Hepatocyte (in vitro differentiated cells): ENCODE data around the gene PTX3.

Source experiments
- CTCF ChIP-seq: fragments of 200-600 bp; sonication (generic); IDR thresholded peaks from 2 replicates; pipeline ENCODE4 v1.5.1; 2016; ENCODE audit warnings: antibody characterized with exemption, mild to moderate bottlenecking; ENCODE audit not compliant: poor library complexity
- EZH2 ChIP-seq: fragments of 200-600 bp; sonication (generic); IDR thresholded peaks from 2 replicates; pipeline ENCODE4 v1.6.1; 2016; ENCODE audit warnings: antibody characterized with exemption, mild to moderate bottlenecking, borderline replicate concordance
- EZH2phosphoT487 ChIP-seq: fragments of 200-600 bp; sonication (generic); IDR thresholded peaks from one replicate; pipeline ENCODE4 v1.6.1; 2018; ENCODE audit warnings: antibody characterized with exemption, mild to moderate bottlenecking, low read depth, moderate library complexity; ENCODE audit not compliant: unreplicated experiment, severe bottlenecking

- TF ChIP-seq CTCF = no peak
- no peak for TF ChIP-seq EZH2phosphoT487
- no peak for TF ChIP-seq EZH2
Measured at GRCh38 chr3:157460253-157460652, 23.6 kb downstream of the PTX3 start.
